Measurements from ENCODE around the gene RETREG1.

RETREG1 gene

GRCh38 chr5:16639206-16639605 lies 22.4 kb upstream of the RETREG1 start:
- no peak for TF ChIP-seq CTCF (IDR thresholded peaks at IDR 0.05; ENCODE audit: control insufficient read depth, insufficient read depth, low read depth, low read length, missing control alignments)
- DNase-seq (ENCODE audit: low read depth) = no peak
- no peak overlapping the region for H3K4me3 ChIP-seq (ENCODE audit: control insufficient read depth, low read depth, low read length)

- TF ChIP-seq CTCF (IDR thresholded peaks at IDR 0.05; ENCODE audit: control insufficient read depth, insufficient read depth, low read depth, low read length, missing control alignments) = no peak
- no peak overlapping the region for H3K4me3 ChIP-seq (ENCODE audit: control insufficient read depth, low read depth, low read length)
- DNase-seq (ENCODE audit: low read depth) = no peak
These were observed 11.6 kb upstream of the RETREG1 start for GRCh38 chr5:16628376-16628775.

- DNase-seq (ENCODE audit: low read depth) = no peak
- H3K4me3 ChIP-seq (ENCODE audit: control insufficient read depth, low read depth, low read length) = no peak overlapping the region
- no peak for TF ChIP-seq CTCF (IDR thresholded peaks at IDR 0.05; ENCODE audit: control insufficient read depth, insufficient read depth, low read depth, low read length, missing control alignments)
These were observed 10.0 kb upstream of the RETREG1 start for GRCh38 chr5:16626696-16627264.

- no peak for TF ChIP-seq CTCF (IDR thresholded peaks at IDR 0.05; ENCODE audit: control insufficient read depth, insufficient read depth, low read depth, low read length, missing control alignments)
- H3K4me3 ChIP-seq (ENCODE audit: control insufficient read depth, low read depth, low read length) = no peak overlapping the region
- DNase-seq (ENCODE audit: low read depth) = no peak
These were observed 8.3 kb upstream of the RETREG1 start for GRCh38 chr5:16625096-16625495.

- DNase-seq (ENCODE audit: low read depth) = no peak
- no peak for TF ChIP-seq CTCF (IDR thresholded peaks at IDR 0.05; ENCODE audit: control insufficient read depth, insufficient read depth, low read depth, low read length, missing control alignments)
- H3K4me3 ChIP-seq (ENCODE audit: control insufficient read depth, low read depth, low read length) = no peak overlapping the region
These were observed 2.3 kb upstream of the RETREG1 start for GRCh38 chr5:16619136-16619535.

GRCh38 chr5:16618138-16618897 lies 1.5 kb upstream of the RETREG1 start:
- H3K4me3 ChIP-seq (ENCODE audit: control insufficient read depth, low read depth, low read length) = no peak overlapping the region
- DNase-seq (ENCODE audit: low read depth) = no peak
- TF ChIP-seq CTCF (IDR thresholded peaks at IDR 0.05; ENCODE audit: control insufficient read depth, insufficient read depth, low read depth, low read length, missing control alignments) = no peak
